Left cardiac atrium (tissue), 4 donors: ENCODE measurements around the gene P2RX6. TPM values are rescaled to one million over a fixed set of nuclear protein-coding genes. Genes with fewer than 3 reads are reported as not detected.
"Not testable (repeated sequence)": the region's sequence is repeated elsewhere in the genome, so short reads cannot be mapped to it uniquely, and the experiment has no call there.

Experiments
- ATAC-seq, 2 donors: fragments of 200-7000 bp; cut with Tn5 transposase; one replicate each; pipeline ENCODE4 v1.9.1; 2020; ENCODE audit warnings: mild to moderate bottlenecking in 2 of 2, moderate library complexity in 2 of 2
- DNase-seq: peaks from one replicate; pipeline ENCODE4 v3.0.0-alpha.2; 2020
- intact Hi-C, 2 donors: fragments of 100-400 bp; cut with DNase I; formaldehyde crosslinking; loops; one replicate each; pipeline versions ENCODE4 v1.14.1 to v1.15.1; 2022 to 2023
- long read RNA-seq: library from polyadenylated mRNA; unstranded; transcript quantifications from one replicate; pipeline ENCODE4 v2.0.0, GENCODE V29; 2021
- total RNA-seq, 2 donors: library from RNA; stranded (reverse); fragmentation: NEBNext Ultra II Directional; extraction: Animal tissue kit (Norgen Biotek cat#: 25700); gene quantifications; one replicate each; pipeline ENCODE4 v1.2.1, GENCODE V29; 2021
- donor health status: DM: no; HTN: yes; CAD: no.
- donor health status: DM: no; HTN: yes; CAD: no; lungs with severe emphysema.
- donor health status: DM: yes; HTN: yes; CAD: no.
- donor health status: Dilated cardiomyopathy.

P2RX6 gene
- total RNA-seq = 1 to 10 TPM; 2.2 to 4.6 TPM
- long read RNA-seq, partial matches to known transcripts = 2 of 7 reads
- long read RNA-seq, other reads (novel, unspliced or antisense) = 5 of 7 reads

- ATAC-seq (peak; percentile 70 to 80), DNase-seq (peak; percentile 65)
- intact Hi-C loops = no loop called here
Observed at GRCh38 chr22:21014726-21015465, at the start of gene P2RX6. Gene P2RX6, plus strand, starts transcription at chr22:21015165. Its CDS starts 10 bp downstream, at chr22:21015175.

GRCh38 chr22:20965888-20966855 is 48.8 kb upstream of the P2RX6 start:
- intact Hi-C loops = loop anchor here in 1 of 2 donors (5.0 kb wide), 1 partner anchor 49 kb away; the partner anchor contains the start of gene CRKL
- no peak for DNase-seq
- no peak for ATAC-seq

GRCh38 chr22:20966883-20967696 is 47.9 kb upstream of the P2RX6 start, which contains the start of gene AIFM3:
Gene AIFM3, plus strand, starts transcription at chr22:20967255. Its CDS starts 690 bp downstream, at chr22:20967945.
- intact Hi-C loops = loop anchor here in 1 of 2 donors (5.0 kb wide), 1 partner anchor 50 kb away; the partner anchor contains the start of gene CRKL
- no peak for DNase-seq
- no peak for ATAC-seq

- DNase-seq (no peak), ATAC-seq (no peak)
- intact Hi-C loops = loop anchor here in 1 of 2 donors (5.0 kb wide), 1 partner anchor 50 kb away; the partner anchor contains the start of gene CRKL
Observed at GRCh38 chr22:20967697-20968211, 47.2 kb upstream of the P2RX6 start.

- ATAC-seq = peak in 1 of 2 donors; percentile 18
- intact Hi-C loops = loop anchor here in 1 of 2 donors (5.0 kb wide), 1 partner anchor 51 kb away; the partner anchor contains the start of gene CRKL
- DNase-seq = no peak
Observed at GRCh38 chr22:20968281-20968977, 46.5 kb upstream of the P2RX6 start.

GRCh38 chr22:20970939-20971657 is 43.9 kb upstream of the P2RX6 start:
- DNase-seq (no peak), ATAC-seq (no peak)
- intact Hi-C loops = no loop called here

GRCh38 chr22:20972014-20972694 is 42.8 kb upstream of the P2RX6 start:
- ATAC-seq = peak in 1 of 2 donors; percentile 27
- intact Hi-C loops, DNase-seq: not testable (repeated sequence)

- intact Hi-C loops = no loop called here
- DNase-seq (no peak), ATAC-seq (no peak)
Observed at GRCh38 chr22:20972933-20973577, 41.9 kb upstream of the P2RX6 start.

GRCh38 chr22:20973634-20974286 is 41.2 kb upstream of the P2RX6 start:
- no peak for DNase-seq
- no peak for ATAC-seq
- intact Hi-C loops = no loop called here

GRCh38 chr22:20974336-20974955 is 40.5 kb upstream of the P2RX6 start:
- intact Hi-C loops = no loop called here
- DNase-seq (no peak), ATAC-seq (no peak)

- ATAC-seq = no peak
Observed at GRCh38 chr22:20975541-20976290, 39.2 kb upstream of the P2RX6 start.

GRCh38 chr22:20976291-20976877 is 38.6 kb upstream of the P2RX6 start:
- ATAC-seq (no peak), DNase-seq (no peak)
- intact Hi-C loops = no loop called here

More at GRCh38 chr22:20975541-20976290, 39.2 kb upstream of the P2RX6 start:
- intact Hi-C loops = no loop called here
- DNase-seq = no peak

- intact Hi-C loops = no loop called here
- ATAC-seq = no peak
- no peak for DNase-seq
Observed at GRCh38 chr22:20977019-20977418, 37.9 kb upstream of the P2RX6 start.
